DOHH2 (cell line): ENCODE data around the gene MAGI1.

Source experiments
- EZH2phosphoT487 ChIP-seq: fragments of 200-600 bp; sonication (generic); IDR thresholded peaks from 2 replicates; pipeline ENCODE4 v1.6.1; 2017; ENCODE audit warnings: borderline replicate concordance, mild to moderate bottlenecking, antibody characterized with exemption, low read length, moderate library complexity, mixed read lengths
- TF ChIP-seq, protein P1 (sequence below): fragments of 200-600 bp; sonication (generic); IDR thresholded peaks from one replicate; pipeline ENCODE4 v1.5.1; 2014; ENCODE audit warnings: antibody characterized with exemption, mild to moderate bottlenecking, low read depth, low read length; ENCODE audit not compliant: poor library complexity, severe bottlenecking

DNA sequence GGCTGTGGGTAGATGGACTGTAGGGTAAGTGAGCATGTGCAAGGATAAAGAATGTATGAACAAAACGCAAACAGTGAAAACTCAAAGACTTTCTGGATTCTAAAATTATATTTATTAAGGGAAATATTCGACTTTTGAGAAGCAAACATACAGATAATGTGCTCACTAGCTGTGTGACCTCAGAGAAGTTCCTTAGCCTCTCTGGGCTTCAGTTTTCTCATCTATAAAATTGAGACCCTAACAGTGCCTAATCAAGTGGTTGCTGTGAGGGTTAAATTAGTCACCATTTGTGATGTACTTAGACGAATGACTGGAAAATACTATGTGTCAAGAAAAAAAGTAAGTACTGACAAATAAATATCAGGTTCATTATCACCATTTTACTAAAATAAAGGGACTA is 261.7 kb downstream of the MAGI1 start:
- TF ChIP-seq, protein P1, sequence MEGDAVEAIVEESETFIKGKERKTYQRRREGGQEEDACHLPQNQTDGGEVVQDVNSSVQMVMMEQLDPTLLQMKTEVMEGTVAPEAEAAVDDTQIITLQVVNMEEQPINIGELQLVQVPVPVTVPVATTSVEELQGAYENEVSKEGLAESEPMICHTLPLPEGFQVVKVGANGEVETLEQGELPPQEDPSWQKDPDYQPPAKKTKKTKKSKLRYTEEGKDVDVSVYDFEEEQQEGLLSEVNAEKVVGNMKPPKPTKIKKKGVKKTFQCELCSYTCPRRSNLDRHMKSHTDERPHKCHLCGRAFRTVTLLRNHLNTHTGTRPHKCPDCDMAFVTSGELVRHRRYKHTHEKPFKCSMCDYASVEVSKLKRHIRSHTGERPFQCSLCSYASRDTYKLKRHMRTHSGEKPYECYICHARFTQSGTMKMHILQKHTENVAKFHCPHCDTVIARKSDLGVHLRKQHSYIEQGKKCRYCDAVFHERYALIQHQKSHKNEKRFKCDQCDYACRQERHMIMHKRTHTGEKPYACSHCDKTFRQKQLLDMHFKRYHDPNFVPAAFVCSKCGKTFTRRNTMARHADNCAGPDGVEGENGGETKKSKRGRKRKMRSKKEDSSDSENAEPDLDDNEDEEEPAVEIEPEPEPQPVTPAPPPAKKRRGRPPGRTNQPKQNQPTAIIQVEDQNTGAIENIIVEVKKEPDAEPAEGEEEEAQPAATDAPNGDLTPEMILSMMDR = no peak
- no peak for TF ChIP-seq EZH2phosphoT487
